ENCODE data around the gene RECQL5. TPM values are rescaled to one million over a fixed set of nuclear protein-coding genes. Genes with fewer than 3 reads are reported as not detected.

RECQL5 gene
- total RNA-seq, 1 donor from 2014 or later, result 49.8 TPM

GRCh38 chr17:75665981-75666380 lies 973 bp downstream of the RECQL5 start:
- no peak for TF ChIP-seq CTCF (IDR thresholded peaks at IDR 0.05; ENCODE audit: partially characterized antibody, unreplicated experiment)
- Mint-ChIP-seq H3K9me3 (ENCODE audit: unreplicated experiment) (peaks cover 2% of the 10 kb centered on the region), H3K27me3 (ENCODE audit: unreplicated experiment) (peaks cover 1% of the 10 kb centered on the region), H3K36me3 (ENCODE audit: unreplicated experiment) (no peaks in the 10 kb centered on the region), H3K27ac (ENCODE audit: unreplicated experiment) (peak overlapping the region; percentile 59), H3K4me1 (ENCODE audit: low read depth, unreplicated experiment) (peaks cover 9% of the 10 kb centered on the region), H3K4me3 (ENCODE audit: unreplicated experiment) (peak overlapping the region; percentile 78)
- no peak for DNase-seq

GRCh38 chr17:75664099-75664549 lies 2.8 kb downstream of the RECQL5 start:
- H3K9me3 Mint-ChIP-seq (ENCODE audit: unreplicated experiment), result peaks cover 2% of the 10 kb centered on the region
- peaks cover 9% of the 10 kb centered on the region for H3K4me1 Mint-ChIP-seq (ENCODE audit: low read depth, unreplicated experiment)
- no peaks in the 10 kb centered on the region for H3K27me3 Mint-ChIP-seq (ENCODE audit: unreplicated experiment)
- H3K27ac Mint-ChIP-seq (ENCODE audit: unreplicated experiment), result peak overlapping the region; percentile 17
- no peak for TF ChIP-seq CTCF (IDR thresholded peaks at IDR 0.05; ENCODE audit: partially characterized antibody, unreplicated experiment)
- H3K36me3 Mint-ChIP-seq (ENCODE audit: unreplicated experiment), result no peaks in the 10 kb centered on the region
- no peak overlapping the region for H3K4me3 Mint-ChIP-seq (ENCODE audit: unreplicated experiment)
- no peak for DNase-seq

- no peaks in the 10 kb centered on the region for H3K27me3 Mint-ChIP-seq (ENCODE audit: unreplicated experiment)
- no peaks in the 10 kb centered on the region for H3K9me3 Mint-ChIP-seq (ENCODE audit: unreplicated experiment)
- no peaks in the 10 kb centered on the region for H3K36me3 Mint-ChIP-seq (ENCODE audit: unreplicated experiment)
- no peak overlapping the region for H3K4me3 Mint-ChIP-seq (ENCODE audit: unreplicated experiment)
- no peak overlapping the region for H3K27ac Mint-ChIP-seq (ENCODE audit: unreplicated experiment)
- TF ChIP-seq CTCF (IDR thresholded peaks at IDR 0.05; ENCODE audit: partially characterized antibody, unreplicated experiment), result no peak
- DNase-seq, result no peak
- H3K4me1 Mint-ChIP-seq (ENCODE audit: low read depth, unreplicated experiment), result peaks cover 6% of the 10 kb centered on the region
Observed at GRCh38 chr17:75662511-75662910, 4.4 kb downstream of the RECQL5 start.

DNA sequence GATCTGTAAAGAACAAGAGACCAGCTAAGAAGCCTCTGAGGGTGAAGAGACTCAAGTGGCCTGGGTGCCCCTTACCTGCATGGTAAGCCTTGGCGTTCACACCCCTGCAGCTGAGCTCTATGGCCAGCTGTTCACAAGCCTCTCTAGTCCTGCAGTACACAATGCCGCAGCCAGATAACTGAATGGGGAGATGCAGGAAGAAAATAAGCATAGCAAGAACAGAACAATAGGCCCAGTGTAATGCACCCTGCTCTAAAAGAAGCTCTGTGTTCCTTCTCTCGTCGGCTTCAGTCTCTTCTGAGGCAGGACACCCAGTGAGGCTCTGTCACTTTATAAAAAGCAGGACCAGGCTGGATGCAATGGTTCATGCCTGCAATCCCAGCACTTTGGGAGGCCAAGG lies 5.4 kb downstream of the RECQL5 start:
- peaks cover 6% of the 10 kb centered on the region for H3K4me1 Mint-ChIP-seq (ENCODE audit: low read depth, unreplicated experiment)
- H3K4me3 Mint-ChIP-seq (ENCODE audit: unreplicated experiment), result no peak overlapping the region
- H3K9me3 Mint-ChIP-seq (ENCODE audit: unreplicated experiment), result no peaks in the 10 kb centered on the region
- no peak overlapping the region for H3K27ac Mint-ChIP-seq (ENCODE audit: unreplicated experiment)
- no peak for DNase-seq
- no peak for TF ChIP-seq CTCF (IDR thresholded peaks at IDR 0.05; ENCODE audit: partially characterized antibody, unreplicated experiment)
- H3K27me3 Mint-ChIP-seq (ENCODE audit: unreplicated experiment), result no peaks in the 10 kb centered on the region
- no peaks in the 10 kb centered on the region for H3K36me3 Mint-ChIP-seq (ENCODE audit: unreplicated experiment)

GRCh38 chr17:75658237-75658636 lies 8.7 kb downstream of the RECQL5 start:
- Mint-ChIP-seq H3K27ac (ENCODE audit: unreplicated experiment) (no peak overlapping the region), H3K36me3 (ENCODE audit: unreplicated experiment) (no peaks in the 10 kb centered on the region), H3K4me3 (ENCODE audit: unreplicated experiment) (no peak overlapping the region), H3K4me1 (ENCODE audit: low read depth, unreplicated experiment) (no peaks in the 10 kb centered on the region), H3K9me3 (ENCODE audit: unreplicated experiment) (no peaks in the 10 kb centered on the region), H3K27me3 (ENCODE audit: unreplicated experiment) (no peaks in the 10 kb centered on the region)
- DNase-seq, result no peak
- no peak for TF ChIP-seq CTCF (IDR thresholded peaks at IDR 0.05; ENCODE audit: partially characterized antibody, unreplicated experiment)
